Thyroid gland (tissue), 4 donors: Measurements from ENCODE around the gene GYPB. TPM values are rescaled to one million over a fixed set of nuclear protein-coding genes. Genes with fewer than 3 reads are reported as not detected.
"Not testable (repeated sequence)": the region's sequence is repeated elsewhere in the genome, so short reads cannot be mapped to it uniquely, and the experiment has no call there.

Experiments
- DNase-seq, 2 donors: peaks; one replicate each; pipeline ENCODE4 v3.0.0-alpha.2; 2019
- H3K27ac ChIP-seq, 3 donors: fragments of 200-600 bp; sonication (generic); 1 replicate in 2 of 3; 2 replicates in 1 of 3; pipeline ENCODE4 v1.5.1; 2016 to 2019; ENCODE audit warnings: mild to moderate bottlenecking in 1 of 3, moderate library complexity in 1 of 3
- H3K27me3 ChIP-seq: fragments of 200-600 bp; sonication (generic); one replicate; pipeline ENCODE4 v1.5.1; 2019
- H3K36me3 ChIP-seq, 2 donors: fragments of 200-600 bp; sonication (generic); one replicate each; pipeline ENCODE4 v1.5.1; 2016 to 2019
- H3K4me1 ChIP-seq, 2 donors: fragments of 200-600 bp; sonication (generic); one replicate each; pipeline ENCODE4 v1.5.1; 2017 to 2019
- H3K4me3 ChIP-seq, 3 donors: fragments of 200-600 bp; sonication (generic); replicated peaks in 1 of 3; 1 replicate in 2 of 3; 2 replicates in 1 of 3; pipeline ENCODE4 v1.5.1; 2016; ENCODE audit warnings: mild to moderate bottlenecking in 1 of 3
- H3K9me3 ChIP-seq: fragments of 200-600 bp; sonication (generic); one replicate; pipeline ENCODE4 v1.5.1; 2017
- CTCF ChIP-seq, 6 experiments: fragments of 200-600 bp in 3 of 6; fragments of 450-650 bp in 3 of 6; sonication (generic) in 3 of 6; IDR thresholded peaks; one replicate each; pipeline ENCODE4 v1.5.1; 2016 to 2019; ENCODE audit warnings: antibody characterized with exemption in 6 of 6, mild to moderate bottlenecking in 2 of 6, inconsistent platforms in 1 of 6, moderate library complexity in 1 of 6
- POLR2A ChIP-seq, 2 donors: fragments of 450-650 bp; IDR thresholded peaks; one replicate each; pipeline ENCODE4 v1.6.1; 2017; ENCODE audit warnings: antibody characterized with exemption in 2 of 2, mild to moderate bottlenecking in 2 of 2, moderate library complexity in 1 of 2
- WGBS, 2 donors: methylation state at CpG; one replicate each; pipeline ENCODE4 v1.1.5; 2017; 5-methylcytosine and 5-hydroxymethylcytosine counted together
- intact Hi-C: fragments of 100-400 bp; cut with DNase I; formaldehyde crosslinking; loops from one replicate; pipeline ENCODE4 v1.15.1; 2023
- total RNA-seq, 4 donors: library from RNA; depleted of rRNA; stranded (reverse); fragments of >200 nt; gene quantifications; one replicate each; pipeline ENCODE4 v1.2.3, GENCODE V29; 2016

The GYPB gene
- total RNA-seq, 4 donors from 2014 or later: not detected

GRCh38 chr4:143990717-143991116, 28.5 kb downstream of the GYPB start:
- H3K9me3 ChIP-seq, DNase-seq, H3K4me1 ChIP-seq, H3K4me3 ChIP-seq, intact Hi-C loops, H3K36me3 ChIP-seq, H3K27ac ChIP-seq, H3K27me3 ChIP-seq: not testable (repeated sequence)
- WGBS, 2 donors: 65 to 86% methylated on average over 3 of the region's 3 CpGs

DNA sequence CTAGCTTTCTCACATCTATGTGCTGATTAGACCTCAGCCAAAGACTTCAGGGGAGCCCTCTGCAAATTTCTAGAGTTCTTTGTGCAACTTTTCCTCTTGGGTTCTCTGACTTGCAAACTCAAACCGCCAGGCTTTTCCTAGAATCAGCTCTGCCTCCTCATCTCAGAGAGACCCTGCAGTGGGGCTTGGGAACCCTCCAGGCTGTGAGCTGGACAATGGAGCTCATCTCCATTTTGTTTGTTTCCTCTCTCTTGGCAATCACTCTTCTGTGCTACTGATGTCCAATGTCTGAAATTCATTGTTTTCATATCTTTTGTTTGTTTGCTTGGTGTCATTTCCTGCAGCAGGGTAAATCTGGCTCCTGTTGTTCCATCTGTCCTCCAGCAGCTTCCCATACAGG, 33.0 kb downstream of the GYPB start:
- Histone ChIP-seq H3K4me3 (no peak overlapping the region), H3K36me3 (no peaks in the 10 kb centered on the region), H3K27me3 (no peaks in the 10 kb centered on the region), H3K9me3 (no peaks in the 10 kb centered on the region), H3K27ac (no peak overlapping the region), H3K4me1 (no peaks in the 10 kb centered on the region)
- WGBS, 2 donors: 81 to 91% methylated on average over 1 of the region's 1 CpG
- TF ChIP-seq CTCF (IDR thresholded peaks at IDR 0.05) (no peak), POLR2A (IDR thresholded peaks at IDR 0.05) (no peak)
- intact Hi-C loops: no loop called here
- DNase-seq: no peak

DNA sequence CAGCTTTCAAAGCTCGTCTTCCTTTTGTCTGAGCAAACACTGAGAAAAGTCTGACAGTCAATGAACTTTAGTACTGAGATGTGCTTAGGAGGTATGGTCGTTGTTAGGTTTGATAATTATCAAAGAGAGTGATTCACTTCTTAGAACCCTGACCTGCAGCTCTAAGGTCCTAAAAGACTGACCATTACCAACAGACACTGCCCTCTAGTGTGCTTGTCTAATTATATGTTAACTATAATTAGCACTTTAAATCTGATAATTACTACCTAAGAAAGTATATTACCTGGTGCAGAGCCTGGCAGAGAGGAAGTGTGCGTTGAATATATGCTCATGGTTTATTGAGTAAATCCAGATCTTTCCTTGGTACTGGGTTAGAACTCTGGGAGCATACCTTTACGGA, 38.4 kb downstream of the GYPB start:
- intact Hi-C loops, H3K4me3 ChIP-seq, DNase-seq, H3K9me3 ChIP-seq, H3K36me3 ChIP-seq, H3K4me1 ChIP-seq, H3K27me3 ChIP-seq, H3K27ac ChIP-seq: not testable (repeated sequence)
- TF ChIP-seq CTCF (IDR thresholded peaks at IDR 0.05): peak in 1 of 6 experiments; percentile 9
- 52 to 76% methylated on average over 4 of the region's 4 CpGs for WGBS, 2 donors

- H3K27ac ChIP-seq, intact Hi-C loops, DNase-seq: not testable (repeated sequence)
These were observed 43.7 kb downstream of the GYPB start for GRCh38 chr4:143975527-143975926.

DNA sequence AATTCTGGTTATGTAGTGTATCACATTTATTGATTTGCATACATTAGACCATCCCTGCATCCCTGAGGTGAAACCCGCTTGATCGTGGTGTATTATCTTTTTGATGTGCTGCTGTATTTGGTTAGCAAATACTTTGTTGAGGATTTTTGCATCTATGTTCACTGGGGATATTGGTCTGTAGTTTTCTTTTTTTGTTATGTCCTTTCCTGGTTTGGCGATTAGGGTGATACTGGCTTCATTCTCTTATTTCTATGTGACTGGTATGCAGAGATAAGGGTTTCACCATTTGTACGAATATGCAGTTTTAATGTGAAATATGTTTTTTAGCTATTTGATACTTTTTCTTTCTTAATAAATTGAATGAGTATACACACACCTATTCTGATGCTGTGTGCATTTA, 45.2 kb downstream of the GYPB start:
- 89 to 95% methylated on average over 4 of the region's 4 CpGs for WGBS, 2 donors
- H3K9me3 ChIP-seq, H3K4me1 ChIP-seq, H3K4me3 ChIP-seq, H3K36me3 ChIP-seq, H3K27me3 ChIP-seq, intact Hi-C loops, H3K27ac ChIP-seq, DNase-seq: not testable (repeated sequence)

More at GRCh38 chr4:143975527-143975926, 43.7 kb downstream of the GYPB start:
- not testable (repeated sequence) for H3K36me3 ChIP-seq, H3K27me3 ChIP-seq, H3K4me1 ChIP-seq, H3K9me3 ChIP-seq, H3K4me3 ChIP-seq

GRCh38 chr4:143961075-143961474, 58.1 kb downstream of the GYPB start:
- WGBS, 2 donors: 87 to 93% methylated on average over 3 to 4 of the region's 4 CpGs
- Histone ChIP-seq H3K36me3 (no peaks in the 10 kb centered on the region), H3K4me3 (no peak overlapping the region), H3K27me3 (no peaks in the 10 kb centered on the region), H3K27ac (no peak overlapping the region), H3K4me1 (no peaks in the 10 kb centered on the region), H3K9me3 (no peaks in the 10 kb centered on the region)
- intact Hi-C loops: no loop called here
- no peak for DNase-seq
- TF ChIP-seq POLR2A (IDR thresholded peaks at IDR 0.05): no peak
- no peak for TF ChIP-seq CTCF (IDR thresholded peaks at IDR 0.05)

GRCh38 chr4:143955306-143955705, 63.9 kb downstream of the GYPB start:
- H3K4me3 ChIP-seq, H3K36me3 ChIP-seq, H3K27me3 ChIP-seq, DNase-seq, H3K27ac ChIP-seq, intact Hi-C loops, H3K9me3 ChIP-seq, H3K4me1 ChIP-seq: not testable (repeated sequence)
- 75 to 84% methylated on average over 3 of the region's 3 CpGs for WGBS, 2 donors

DNA sequence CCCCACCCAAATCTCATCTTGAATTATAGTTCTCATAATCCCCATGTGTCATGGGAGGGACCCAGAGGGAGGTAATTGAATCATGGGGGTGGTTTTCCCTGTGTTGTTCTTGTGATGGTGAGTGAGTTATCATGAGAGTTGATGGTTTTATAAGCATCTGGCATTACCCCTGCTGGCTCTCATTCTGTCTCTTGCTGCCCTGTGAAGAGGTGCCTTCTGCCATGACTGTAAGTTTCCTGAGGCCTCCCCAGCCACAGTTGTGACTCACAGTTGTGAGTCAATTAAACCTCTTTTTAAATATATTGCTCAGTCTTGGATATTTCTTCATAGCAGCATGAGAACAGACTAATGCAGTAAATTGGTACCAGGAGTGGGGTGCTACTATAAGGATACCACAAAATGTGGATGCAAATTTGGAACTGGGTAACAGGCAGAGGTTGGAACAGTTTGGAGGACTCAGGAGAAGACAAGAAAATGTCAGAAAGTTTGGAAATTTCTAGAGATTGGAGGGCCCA, 67.7 kb downstream of the GYPB start:
- H3K27me3 ChIP-seq, H3K36me3 ChIP-seq, H3K4me3 ChIP-seq, DNase-seq, H3K9me3 ChIP-seq, intact Hi-C loops, H3K27ac ChIP-seq, H3K4me1 ChIP-seq: not testable (repeated sequence)

DNA sequence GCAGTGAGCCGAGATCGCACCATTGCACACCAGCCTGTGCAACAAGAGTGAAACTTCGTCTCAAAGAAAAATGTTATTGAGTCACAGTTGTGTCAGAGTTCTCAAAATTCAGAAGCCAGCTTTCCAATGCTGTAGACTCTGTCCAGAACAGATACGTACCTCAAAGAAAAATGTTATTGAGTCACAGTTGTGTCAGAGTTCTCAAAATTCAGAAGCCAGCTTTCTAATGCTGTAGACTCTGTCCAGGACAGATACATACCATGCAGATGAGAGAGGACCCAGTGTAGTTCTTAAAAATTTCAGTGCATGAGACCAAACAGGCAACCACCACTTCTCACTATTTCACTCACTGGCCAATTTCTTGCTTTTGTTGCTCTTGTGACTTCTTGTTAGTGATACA, 68.2 kb downstream of the GYPB start:
- H3K4me1 ChIP-seq, DNase-seq, H3K27me3 ChIP-seq, H3K27ac ChIP-seq, H3K4me3 ChIP-seq, H3K36me3 ChIP-seq, intact Hi-C loops, H3K9me3 ChIP-seq: not testable (repeated sequence)
- WGBS, 2 donors: 95 to 98% methylated on average over 4 of the region's 4 CpGs

- H3K4me3 ChIP-seq, H3K9me3 ChIP-seq, H3K27ac ChIP-seq, intact Hi-C loops, H3K36me3 ChIP-seq, H3K4me1 ChIP-seq, DNase-seq, H3K27me3 ChIP-seq: not testable (repeated sequence)
- WGBS, 2 donors: 50 to 77% methylated on average over 1 of the region's 1 CpG
These were observed 69.0 kb downstream of the GYPB start for GRCh38 chr4:143950185-143950584.

DNA sequence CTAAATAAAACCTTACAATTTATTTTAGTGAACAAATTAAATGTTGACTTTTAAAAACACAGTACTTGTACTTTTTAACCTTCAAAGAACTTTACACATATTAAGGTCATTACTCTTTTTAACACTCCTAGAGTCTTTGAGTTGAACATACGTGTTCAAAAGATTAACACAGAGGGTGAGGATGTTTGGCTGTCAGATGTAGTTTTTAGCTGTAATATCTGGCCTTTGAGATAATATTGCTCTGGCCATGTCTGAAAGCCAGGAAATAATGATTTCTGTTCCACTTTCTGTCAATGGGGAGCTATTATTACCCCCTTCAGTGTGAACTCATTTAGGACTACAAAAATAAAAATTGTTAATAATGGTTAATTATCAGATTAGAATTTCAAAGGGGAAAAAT, 71.7 kb downstream of the GYPB start:
- H3K27me3 ChIP-seq, H3K9me3 ChIP-seq, H3K4me1 ChIP-seq, H3K4me3 ChIP-seq, intact Hi-C loops, DNase-seq, H3K27ac ChIP-seq, H3K36me3 ChIP-seq: not testable (repeated sequence)
- 71 to 75% methylated on average over 1 of the region's 1 CpG for WGBS, 2 donors
